ENCODE data around the gene GCNA.
"Not testable (repeated sequence)": the region's sequence is repeated elsewhere in the genome, so short reads cannot be mapped to it uniquely, and the experiment has no call there.

Gene GCNA

GRCh38 chrX:71578253-71579135 lies at the start of gene GCNA:
GCNA (plus strand) TSS chrX:71578437; CDS start chrX:71580822, 2,385 bp downstream.
- no peak for DNase-seq

DNA sequence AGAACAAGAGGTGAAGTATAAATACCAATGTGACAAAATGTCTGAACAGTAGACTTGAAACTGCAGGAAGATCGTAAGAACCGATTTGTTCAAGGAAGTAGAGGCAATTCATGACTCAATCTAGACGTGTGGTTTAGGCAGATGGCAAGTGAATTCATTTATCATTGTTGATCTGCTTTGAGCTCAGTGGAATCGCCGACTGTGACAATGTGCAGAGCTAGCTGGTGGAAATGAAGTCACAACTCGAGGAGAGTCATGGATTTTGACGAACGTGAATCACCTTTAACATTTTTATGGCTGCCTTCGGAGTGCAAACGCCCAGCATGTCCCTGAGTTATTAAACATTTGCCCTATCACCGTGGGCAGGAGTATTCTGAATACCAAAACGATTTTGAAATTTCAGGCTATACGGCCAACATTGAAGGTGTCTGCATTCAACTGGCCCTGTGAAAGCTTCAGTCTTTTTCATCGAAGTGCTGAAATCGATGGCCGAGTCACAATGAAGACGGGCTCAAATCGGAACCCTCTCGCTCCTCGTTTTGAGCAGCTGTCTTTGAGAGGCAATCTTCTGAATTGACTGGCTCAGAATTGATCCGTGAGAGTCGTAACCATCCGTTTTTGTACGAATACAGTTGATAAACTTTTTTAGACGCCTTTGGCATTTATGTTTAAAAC lies 46.0 kb upstream of the GCNA start:
- peak; percentile 19 to 70 for DNase-seq

GRCh38 chrX:71532753-71533425 lies 45.3 kb upstream of the GCNA start, which contains the start of gene OGT:
OGT (plus strand) TSS chrX:71533104; CDS start chrX:71533300, 196 bp downstream.
- DNase-seq: peak; percentile 83 to 93

- DNase-seq: no peak
Measured at GRCh38 chrX:71533516-71533850, 44.8 kb upstream of the GCNA start.

DNA sequence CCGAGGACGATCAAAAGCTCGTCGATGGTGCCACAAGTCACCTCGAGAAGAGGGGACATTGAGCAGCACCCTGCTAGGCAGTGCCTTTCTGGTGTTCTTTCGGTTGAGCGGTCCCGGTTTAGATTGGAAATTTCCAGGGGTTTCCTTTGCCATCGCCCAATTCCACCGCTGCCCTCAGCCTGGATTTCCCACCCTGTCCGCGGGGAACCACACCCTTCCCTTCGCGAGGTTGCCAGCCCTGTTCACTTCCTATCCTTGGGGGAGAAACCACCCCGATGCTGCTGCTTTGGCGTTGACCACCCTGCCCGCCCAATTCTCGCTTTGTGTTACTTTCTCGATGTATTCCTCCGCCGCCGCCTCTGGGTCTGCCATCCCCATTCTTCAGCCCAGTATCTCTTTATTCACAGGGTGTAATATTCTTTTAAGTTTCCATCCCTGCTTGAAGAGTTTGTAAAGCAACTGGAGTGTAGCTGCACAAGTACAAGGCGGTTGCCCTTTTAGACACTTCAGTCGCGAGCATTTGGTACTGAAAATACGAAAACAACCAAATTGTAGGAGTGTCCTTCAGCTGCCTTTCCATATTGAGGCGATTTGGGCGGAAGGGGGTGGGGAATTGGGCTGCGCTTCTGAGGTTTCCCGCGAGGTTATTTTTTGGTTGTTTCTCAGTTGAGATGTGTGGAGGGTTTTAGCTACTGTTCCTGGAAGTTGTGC lies 44.2 kb upstream of the GCNA start:
- peak; percentile 39 to 59 for DNase-seq

- DNase-seq: no peak
Measured at GRCh38 chrX:71534773-71535544, 43.3 kb upstream of the GCNA start.

DNA sequence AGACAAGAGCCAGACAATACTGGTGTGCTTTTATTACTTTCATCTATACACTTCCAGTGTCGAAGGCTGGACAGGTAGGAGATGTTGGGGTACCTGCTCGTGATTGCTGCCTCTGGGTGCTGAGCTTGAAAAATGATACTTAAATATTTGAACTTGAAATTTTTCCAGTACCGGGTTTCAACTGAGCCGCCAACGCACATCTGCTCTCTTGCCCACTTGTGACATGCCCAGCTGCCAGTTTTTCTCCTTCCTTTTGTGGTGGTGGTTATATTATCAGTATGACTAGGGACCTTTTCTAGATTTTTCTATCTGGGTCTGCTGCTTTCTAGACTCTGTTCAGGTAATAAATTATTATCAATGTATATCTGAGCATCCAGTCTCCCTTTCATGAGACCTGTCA lies 42.0 kb upstream of the GCNA start:
- peak; percentile 17 to 51 for DNase-seq

GRCh38 chrX:71537743-71538142 lies 40.5 kb upstream of the GCNA start:
- no peak for DNase-seq

DNA sequence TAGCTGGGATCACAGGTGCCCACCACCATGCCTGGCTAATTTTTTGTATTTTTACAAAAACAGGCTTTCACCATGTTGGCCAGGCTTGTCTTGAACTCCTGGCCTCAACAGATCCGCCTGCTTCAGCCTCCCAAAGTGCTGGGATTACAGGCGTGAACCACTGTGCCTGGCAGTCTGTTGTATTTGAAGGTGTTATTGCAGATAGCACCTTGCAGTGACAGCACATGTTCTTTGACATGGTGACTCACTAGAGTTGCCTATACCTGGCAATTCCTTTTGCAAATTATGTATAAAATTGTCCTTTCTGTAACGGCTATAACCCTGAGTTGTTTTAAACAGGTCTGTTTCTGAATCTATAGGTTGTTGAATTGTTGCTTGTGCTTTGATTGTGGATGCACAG lies 37.4 kb upstream of the GCNA start:
- DNase-seq: no peak

- DNase-seq: peak in 1 of 2 experiments; percentile 45
Measured at GRCh38 chrX:71541210-71542022, 36.8 kb upstream of the GCNA start.

GRCh38 chrX:71542411-71542810 lies 35.8 kb upstream of the GCNA start:
- no peak for DNase-seq

DNA sequence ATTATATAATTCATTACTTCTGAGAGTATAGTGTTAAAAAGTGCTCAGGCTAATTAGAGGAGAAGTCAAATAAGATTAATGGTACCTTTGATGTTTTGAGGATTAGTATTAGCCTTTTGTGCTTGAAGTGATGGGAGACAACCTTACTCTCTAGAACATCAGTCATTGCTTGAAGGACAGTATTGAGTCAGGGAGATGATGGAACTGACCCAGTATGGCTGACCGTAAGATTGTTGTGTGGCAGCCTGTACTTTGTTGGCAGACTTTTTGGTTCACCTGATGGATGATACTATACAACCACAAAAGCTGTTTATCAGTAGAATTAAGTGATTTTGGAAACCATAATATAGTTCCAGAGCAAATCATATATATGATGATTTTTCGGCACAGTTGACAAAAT lies 35.4 kb upstream of the GCNA start:
- DNase-seq: no peak

DNA sequence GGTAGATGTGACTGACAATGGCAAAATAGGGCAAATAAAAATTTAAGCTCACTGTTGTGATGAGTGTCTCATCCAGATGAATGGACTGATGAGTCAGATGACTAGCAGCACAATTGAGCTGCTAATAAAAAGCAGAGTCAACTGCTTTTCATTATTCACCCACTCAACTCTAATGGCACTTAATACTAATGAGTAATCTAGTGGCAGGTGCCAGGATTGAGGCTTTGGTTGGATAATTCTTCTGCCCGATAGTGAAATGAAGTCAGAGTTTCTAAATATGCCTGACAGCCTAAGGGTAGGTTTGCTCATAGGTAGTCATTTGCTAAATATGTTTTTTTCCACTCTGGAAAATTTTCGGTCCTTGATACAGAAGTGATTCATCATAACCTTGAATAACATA lies 34.9 kb upstream of the GCNA start:
- peak in 1 of 2 experiments; percentile 32 for DNase-seq

GRCh38 chrX:71545364-71545763 lies 32.9 kb upstream of the GCNA start:
- no peak for DNase-seq

- DNase-seq: no peak
Measured at GRCh38 chrX:71546879-71547278, 31.4 kb upstream of the GCNA start.

DNA sequence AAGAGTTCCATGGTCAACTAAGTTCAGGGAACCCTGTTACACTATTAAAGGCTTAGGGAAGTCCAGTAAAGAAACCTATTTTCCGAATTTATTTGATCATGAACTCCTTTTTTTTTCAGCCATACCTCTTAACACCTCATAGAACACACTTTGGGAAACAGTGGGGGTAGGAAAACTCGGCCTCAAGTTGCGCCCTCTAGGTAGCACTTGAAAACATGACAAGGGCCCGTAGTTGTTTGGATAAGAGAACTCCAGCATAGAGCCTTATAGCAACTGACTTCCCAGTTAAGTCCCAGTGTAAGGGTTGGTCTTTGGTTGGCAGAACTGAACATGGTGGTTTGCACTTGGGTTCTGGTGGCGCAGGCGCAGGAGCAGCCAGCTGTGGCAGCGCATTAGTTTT lies 30.9 kb upstream of the GCNA start:
- DNase-seq: no peak

GRCh38 chrX:71549986-71550385 lies 28.3 kb upstream of the GCNA start:
- no peak for DNase-seq

DNA sequence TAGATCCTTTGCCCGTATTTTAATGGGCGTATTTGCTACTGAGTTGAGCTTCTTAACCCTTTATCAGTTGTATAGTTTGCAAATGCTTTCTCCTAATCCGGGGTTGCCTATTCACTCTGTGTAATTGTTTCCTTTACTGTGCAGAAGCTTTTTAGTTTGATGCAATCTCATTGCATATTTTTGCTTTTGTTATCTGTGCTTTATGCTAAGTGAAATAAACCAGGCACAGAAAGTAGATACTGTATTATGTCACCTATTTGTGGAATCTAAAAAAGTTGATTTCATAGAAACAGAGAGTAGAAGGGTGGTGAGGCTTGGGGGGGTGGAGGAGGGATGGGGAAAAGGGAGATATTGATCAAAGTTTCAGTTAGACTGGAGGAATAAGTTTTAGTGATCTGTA lies 27.7 kb upstream of the GCNA start:
- DNase-seq: no peak

DNA sequence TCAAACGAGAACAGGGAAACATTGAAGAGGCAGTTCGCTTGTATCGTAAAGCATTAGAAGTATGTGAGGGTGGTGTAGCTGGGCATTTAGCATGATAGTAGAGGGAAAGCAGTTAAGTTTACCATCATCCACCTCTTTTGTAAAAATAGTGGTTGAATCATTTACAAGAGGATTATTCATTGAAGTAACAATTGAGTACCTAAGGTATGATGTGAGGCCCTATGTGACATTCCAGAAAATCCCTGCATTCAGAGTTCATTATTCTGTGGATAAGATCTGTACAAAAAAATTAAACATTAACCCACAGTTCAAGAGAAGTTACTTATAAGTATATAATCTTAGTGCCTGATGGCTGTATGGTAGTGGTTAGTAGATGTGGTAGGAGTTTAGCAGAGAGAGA lies 22.2 kb upstream of the GCNA start:
- DNase-seq: no peak

DNA sequence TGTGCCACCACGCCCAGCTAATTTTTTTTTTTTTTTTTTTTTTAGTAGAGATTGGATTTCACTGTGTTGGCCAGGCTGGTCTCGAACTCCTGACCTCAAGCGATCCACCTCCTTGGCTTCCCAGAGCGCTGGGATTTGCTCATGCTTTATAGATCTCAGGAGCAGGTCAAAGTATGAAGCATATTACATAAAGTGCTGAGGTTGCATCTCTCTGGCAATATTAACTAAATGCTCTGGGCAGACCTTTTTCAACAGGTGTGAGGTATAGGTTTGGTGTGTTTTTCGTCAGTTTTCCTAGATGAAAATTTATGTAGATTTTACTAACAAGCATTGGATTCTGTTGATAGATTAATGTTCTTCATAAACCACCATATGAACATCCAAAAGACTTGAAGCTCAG lies 19.3 kb upstream of the GCNA start:
- DNase-seq: no peak

GRCh38 chrX:71559773-71560172 lies 18.5 kb upstream of the GCNA start:
- not testable (repeated sequence) for DNase-seq

Measured in stimulated activated CD4-positive, alpha-beta T cell treated with anti-CD3 and anti-CD28 coated beads, Interleukin-4, amount 100 ng/mL, for 4 hours (primary cell).